Heart left ventricle (tissue), 16 donors: Measurements from ENCODE around the gene PDZD4. TPM values are rescaled to one million over a fixed set of nuclear protein-coding genes. Genes with fewer than 3 reads are reported as not detected.

Source experiments
- ATAC-seq, 4 donors: fragments of 200-7000 bp; cut with Tn5 transposase; one replicate each; pipeline ENCODE4 v1.9.1; 2020 to 2022; ENCODE audit warnings: moderate library complexity in 4 of 4, mild to moderate bottlenecking in 3 of 4, moderate number of reproducible peaks in 1 of 4
- DNase-seq, 5 donors: peaks; one replicate each; pipeline ENCODE4 v3.0.0-alpha.2; 2020
- H3K27ac ChIP-seq, 12 donors: fragments of 200-600 bp; sonication (generic) in 4 of 12; one replicate each; pipeline versions ENCODE4 v1.5.0 to v1.8.0; 2016 to 2022; ENCODE audit warnings: mild to moderate bottlenecking in 2 of 12
- H3K27me3 ChIP-seq, 9 donors: fragments of 200-600 bp; sonication (generic) in 2 of 9; one replicate each; pipeline versions ENCODE4 v1.5.1 to v1.8.0; 2016 to 2022; ENCODE audit warnings: mild to moderate bottlenecking in 3 of 9
- H3K36me3 ChIP-seq, 9 donors: fragments of 200-600 bp; sonication (generic) in 2 of 9; one replicate each; pipeline versions ENCODE4 v1.5.0 to v1.8.0; 2018 to 2022; ENCODE audit warnings: mild to moderate bottlenecking in 2 of 9
- H3K4me1 ChIP-seq, 12 donors: fragments of 200-600 bp; sonication (generic) in 4 of 12; one replicate each; pipeline versions ENCODE4 v1.5.0 to v1.8.0; 2016 to 2022; ENCODE audit warnings: mild to moderate bottlenecking in 3 of 12
- H3K4me3 ChIP-seq, 12 donors: fragments of 200-600 bp; sonication (generic) in 4 of 12; one replicate each; pipeline versions ENCODE4 v1.5.0 to v1.8.0; 2017 to 2022; ENCODE audit warnings: mild to moderate bottlenecking in 9 of 12, moderate library complexity in 4 of 12
- H3K9me3 ChIP-seq, 12 donors: fragments of 200-600 bp; sonication (generic) in 4 of 12; one replicate each; pipeline versions ENCODE4 v1.5.0 to v1.8.0; 2016 to 2022; ENCODE audit warnings: mild to moderate bottlenecking in 1 of 12
- POLR2A ChIP-seq, 2 donors: fragments of 450-650 bp; IDR thresholded peaks; one replicate each; pipeline ENCODE4 v1.6.1; 2017; ENCODE audit warnings: antibody characterized with exemption in 2 of 2, mild to moderate bottlenecking in 2 of 2, moderate library complexity in 2 of 2
- WGBS, 4 donors: extraction: QIAGEN DNeasy Blood & Tissue Kit in 2 of 4; methylation state at CpG; one replicate each; pipeline versions ENCODE4 v1.1.5 to v1.1.7; 2013 to 2018; 5-methylcytosine and 5-hydroxymethylcytosine counted together
- intact Hi-C, 10 donors: fragments of 100-400 bp; cut with DNase I; formaldehyde crosslinking; loops; one replicate each; pipeline versions ENCODE4 v1.11.1 to v1.14.2; 2022
- long read RNA-seq, 3 donors: library from polyadenylated mRNA; unstranded; transcript quantifications; one replicate each; pipeline ENCODE4 v2.0.0, GENCODE V29; 2020 to 2021
- polyA plus RNA-seq, 2 donors: library from polyadenylated mRNA; stranded (reverse); fragments of 200-250 nt; gene quantifications; one replicate each; pipeline ENCODE4 v1.2.3, GENCODE V29; 2013
- total RNA-seq, 9 donors: library from RNA; depleted of rRNA in 2 of 9; stranded (reverse); fragments of >200 nt in 2 of 9; fragmentation: NEBNext Ultra II Directional in 3 of 9; extraction: Animal tissue kit (Norgen Biotek cat#: 25700) in 3 of 9; gene quantifications; one replicate each; pipeline versions ENCODE4 v1.1.0 to v1.2.4, GENCODE V29; 2016 to 2023
- TF ChIP-seq, protein P1 (sequence below), 12 donors: fragments of 200-600 bp; sonication (generic) in 4 of 12; IDR thresholded peaks; one replicate each; pipeline versions ENCODE4 v1.5.0 to v1.8.0; 2018 to 2022; ENCODE audit warnings: antibody characterized with exemption in 12 of 12, mild to moderate bottlenecking in 5 of 12
- donor health status: ischemic (EF 13 %, LVEDD 7.1; RV severe dilation, severe dysfunction).
- donor health status: healthy with polysubstance abuse.
- donor health status: DM: no; HTN: yes; CAD: no.
- donor health status: DM: no; HTN: no; CAD: no.
- donor health status: ischemic (EF 25% LVEDD 6.9; RV normal size, moderate dysfunction).
- donor health status: ischemic (EF 25% LVEDD 5.7; RV mildly dilated, moderate dysfunction).
- donor health status: healthy.
- donor health status: DM: yes; HTN: yes; CAD: no.
- donor health status: ischemic (EF 35%, LVEDD 5.7; RV mildly dilated, moderate dysfunction).
- donor health status: nonischemic (EF 11% LVEDD 7.7; RV severe dilation, severe dysfunction).
- donor health status: DM: yes; HTN: yes; CAD: no.
- donor health status: PGD.
- donor health status: ischemic (EF 29% LVEDD 5.4; RV normal size, mild dysfunction).
- donor health status: nonischemic (EF 23%, LVEDD 6.1; RV moderate dilation, normal function).

PDZD4 gene, protein sequence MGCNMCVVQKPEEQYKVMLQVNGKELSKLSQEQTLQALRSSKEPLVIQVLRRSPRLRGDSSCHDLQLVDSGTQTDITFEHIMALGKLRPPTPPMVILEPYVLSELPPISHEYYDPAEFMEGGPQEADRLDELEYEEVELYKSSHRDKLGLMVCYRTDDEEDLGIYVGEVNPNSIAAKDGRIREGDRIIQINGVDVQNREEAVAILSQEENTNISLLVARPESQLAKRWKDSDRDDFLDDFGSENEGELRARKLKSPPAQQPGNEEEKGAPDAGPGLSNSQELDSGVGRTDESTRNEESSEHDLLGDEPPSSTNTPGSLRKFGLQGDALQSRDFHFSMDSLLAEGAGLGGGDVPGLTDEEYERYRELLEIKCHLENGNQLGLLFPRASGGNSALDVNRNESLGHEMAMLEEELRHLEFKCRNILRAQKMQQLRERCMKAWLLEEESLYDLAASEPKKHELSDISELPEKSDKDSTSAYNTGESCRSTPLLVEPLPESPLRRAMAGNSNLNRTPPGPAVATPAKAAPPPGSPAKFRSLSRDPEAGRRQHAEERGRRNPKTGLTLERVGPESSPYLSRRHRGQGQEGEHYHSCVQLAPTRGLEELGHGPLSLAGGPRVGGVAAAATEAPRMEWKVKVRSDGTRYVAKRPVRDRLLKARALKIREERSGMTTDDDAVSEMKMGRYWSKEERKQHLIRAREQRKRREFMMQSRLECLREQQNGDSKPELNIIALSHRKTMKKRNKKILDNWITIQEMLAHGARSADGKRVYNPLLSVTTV
- 1 to 10 TPM; 1.7 to 4.0 (median 2.4) TPM for total RNA-seq
- polyA plus RNA-seq: 1 to 10 TPM; 1.7 to 2.4 TPM
- long read RNA-seq, donor 1: 0 reads
- long read RNA-seq, donor 2: 0 reads
- long read RNA-seq, donor 3, partial matches to known transcripts: 0 of 1 reads
- long read RNA-seq, donor 3, other reads (novel, unspliced or antisense): 1 of 1 reads

DNA sequence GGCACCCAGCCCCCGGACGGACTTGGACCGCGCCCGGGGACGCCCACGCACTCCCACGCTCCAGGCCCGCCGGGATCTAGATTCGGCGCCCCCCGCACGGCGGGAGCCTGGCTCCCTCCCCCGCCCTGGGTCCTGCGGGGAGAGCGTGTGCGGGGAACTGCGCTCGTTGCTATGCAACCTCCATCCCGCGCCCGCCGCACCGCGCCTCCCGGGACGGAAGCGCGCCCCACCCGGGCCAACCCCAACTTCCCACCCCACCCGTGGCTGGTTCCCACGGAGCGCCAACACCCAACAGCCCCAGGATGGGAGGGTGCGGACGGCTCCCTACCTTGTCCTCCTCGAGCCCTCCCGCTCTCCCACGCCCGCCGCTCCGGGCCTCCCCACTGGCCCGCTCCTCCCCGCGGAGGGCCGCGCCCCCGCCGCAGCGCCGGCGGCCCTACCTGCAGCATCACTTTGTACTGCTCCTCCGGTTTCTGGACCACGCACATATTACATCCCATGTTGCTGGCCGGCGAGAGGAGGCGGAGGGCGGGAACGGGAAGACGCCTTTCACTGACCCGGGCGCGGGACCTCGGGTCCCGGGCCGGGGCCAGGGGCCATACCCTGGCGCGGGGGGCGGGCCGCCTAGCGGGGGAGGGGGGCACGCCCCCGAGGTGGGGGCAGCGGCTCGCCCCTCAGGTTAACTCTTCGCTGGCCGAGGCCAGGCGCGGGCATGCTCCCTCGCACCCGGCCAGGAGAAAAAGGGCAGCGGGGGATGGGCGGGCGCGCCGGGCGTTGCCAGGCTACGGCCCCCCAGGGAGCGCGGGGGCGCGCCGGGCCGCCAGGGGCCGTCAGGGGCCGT is at the start of gene PDZD4:
TSS of gene PDZD4 (minus strand) at position 746 of the 841 bp plus-strand sequence. CDS start at position 500, 246 bp downstream.
- TF ChIP-seq, protein P1, sequence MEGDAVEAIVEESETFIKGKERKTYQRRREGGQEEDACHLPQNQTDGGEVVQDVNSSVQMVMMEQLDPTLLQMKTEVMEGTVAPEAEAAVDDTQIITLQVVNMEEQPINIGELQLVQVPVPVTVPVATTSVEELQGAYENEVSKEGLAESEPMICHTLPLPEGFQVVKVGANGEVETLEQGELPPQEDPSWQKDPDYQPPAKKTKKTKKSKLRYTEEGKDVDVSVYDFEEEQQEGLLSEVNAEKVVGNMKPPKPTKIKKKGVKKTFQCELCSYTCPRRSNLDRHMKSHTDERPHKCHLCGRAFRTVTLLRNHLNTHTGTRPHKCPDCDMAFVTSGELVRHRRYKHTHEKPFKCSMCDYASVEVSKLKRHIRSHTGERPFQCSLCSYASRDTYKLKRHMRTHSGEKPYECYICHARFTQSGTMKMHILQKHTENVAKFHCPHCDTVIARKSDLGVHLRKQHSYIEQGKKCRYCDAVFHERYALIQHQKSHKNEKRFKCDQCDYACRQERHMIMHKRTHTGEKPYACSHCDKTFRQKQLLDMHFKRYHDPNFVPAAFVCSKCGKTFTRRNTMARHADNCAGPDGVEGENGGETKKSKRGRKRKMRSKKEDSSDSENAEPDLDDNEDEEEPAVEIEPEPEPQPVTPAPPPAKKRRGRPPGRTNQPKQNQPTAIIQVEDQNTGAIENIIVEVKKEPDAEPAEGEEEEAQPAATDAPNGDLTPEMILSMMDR (IDR thresholded peaks at IDR 0.05): no peak
- no peak for TF ChIP-seq POLR2A (IDR thresholded peaks at IDR 0.05)
- H3K4me3 ChIP-seq: peak within 1 kb of the TSS; percentile 19 to 59 (median 49)
- peaks cover 0 to 79% (median 0%) of the 10 kb centered on the region in 9 donors for H3K27me3 ChIP-seq
- no peaks in the 10 kb centered on the region for H3K36me3 ChIP-seq
- H3K9me3 ChIP-seq: no peaks in the 10 kb centered on the region
- 1 to 40% (median 16%) methylated on average over 24 to 97 of the region's 97 CpGs for WGBS, 4 donors
- H3K27ac ChIP-seq: peak within 1 kb of the TSS in 1 of 12 donors; percentile 68
- peak in 1 of 4 donors; percentile 28 for ATAC-seq
- DNase-seq: no peak
- peaks cover 0 to 23% (median 0%) of the 10 kb centered on the region in 12 donors for H3K4me1 ChIP-seq
- intact Hi-C loops: loop anchor here in 3 of 10 donors (5.0 to 10.0 kb wide), 3 partner anchors 57 to 75 kb away; partner anchors contain the start of genes AVPR2 (in 3 of the 3) and L1CAM (in 1 of the 3)

DNA sequence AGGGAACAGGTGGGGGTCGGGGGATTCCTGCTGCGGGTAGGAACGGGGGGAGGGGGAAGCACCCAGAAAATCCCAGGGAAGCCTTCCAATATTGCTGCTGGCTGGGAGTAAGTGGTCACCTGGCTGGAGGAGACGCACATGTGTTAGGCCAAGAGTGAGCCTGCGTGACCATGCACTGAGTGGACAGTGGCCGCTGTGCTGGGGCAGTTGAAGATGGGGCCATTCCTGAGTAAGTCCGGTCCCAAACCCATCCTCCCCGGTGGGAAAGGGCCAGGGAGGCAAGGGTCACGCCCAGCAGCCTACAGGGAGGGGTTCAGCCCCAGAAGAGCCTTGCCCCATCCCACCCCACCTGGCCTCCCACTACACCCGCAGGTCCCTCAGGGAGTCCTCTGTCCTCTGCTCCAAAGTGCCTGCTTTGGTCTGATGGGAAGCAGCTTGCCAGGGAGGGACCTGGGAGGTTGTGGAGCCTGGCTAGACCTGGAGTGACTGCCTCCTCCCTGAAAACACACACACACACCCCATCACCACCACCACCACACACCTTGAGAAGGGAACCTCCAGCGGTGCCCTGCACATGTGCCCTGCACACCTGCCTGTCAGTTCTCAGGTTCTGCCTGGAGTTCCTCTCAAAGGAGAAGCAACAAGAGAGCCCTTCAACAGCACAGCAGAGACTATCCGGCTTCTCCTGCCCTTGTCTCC is 49.5 kb upstream of the PDZD4 start:
- WGBS, 4 donors: 46 to 64% (median 57%) methylated on average over 9 to 12 of the region's 12 CpGs
- H3K27me3 ChIP-seq: peaks cover 0 to 87% (median 16%) of the 10 kb centered on the region in 9 donors
- no peak overlapping the region for H3K4me3 ChIP-seq
- no peak for TF ChIP-seq POLR2A (IDR thresholded peaks at IDR 0.05)
- TF ChIP-seq, protein P1 (IDR thresholded peaks at IDR 0.05): no peak
- no peaks in the 10 kb centered on the region for H3K36me3 ChIP-seq
- H3K4me1 ChIP-seq: peaks cover 0 to 3% (median 0%) of the 10 kb centered on the region in 12 donors
- ATAC-seq: no peak
- intact Hi-C loops: no loop called here
- H3K9me3 ChIP-seq: no peaks in the 10 kb centered on the region
- no peak overlapping the region for H3K27ac ChIP-seq
- DNase-seq: peak in 1 of 5 donors; percentile 8

DNA sequence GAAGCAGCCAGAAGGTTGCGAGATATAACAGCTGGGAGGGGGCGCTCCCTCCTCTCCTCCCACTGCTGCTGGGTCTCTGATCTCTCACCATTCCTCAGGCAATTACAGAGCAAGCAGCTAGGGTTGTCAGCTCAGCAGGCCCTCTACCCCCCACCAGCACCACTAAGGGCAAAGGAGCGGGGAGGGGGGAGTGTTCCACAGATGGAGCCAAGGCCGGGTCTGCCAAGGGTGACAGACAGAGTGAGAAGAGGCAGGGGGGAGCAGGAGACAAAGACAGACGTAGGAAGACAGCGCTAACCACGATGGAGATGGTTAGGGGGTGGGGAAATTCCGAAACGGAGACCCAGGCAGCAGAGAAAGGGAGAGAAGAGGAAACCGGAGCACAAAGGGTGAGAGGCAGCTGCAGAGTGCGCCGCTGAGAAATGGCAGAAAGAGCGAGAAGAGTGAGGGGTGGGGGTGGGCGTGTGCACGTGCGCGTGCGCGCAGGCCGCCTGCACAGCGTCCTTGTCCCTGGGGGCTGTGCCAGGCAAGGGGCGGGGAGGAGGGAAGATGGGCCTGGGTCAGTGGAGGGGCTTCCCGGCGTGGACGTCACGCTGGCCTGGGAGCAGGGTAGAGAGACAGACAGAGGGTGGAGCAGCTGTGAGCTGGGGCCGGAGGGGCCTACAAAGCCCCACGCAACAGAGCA is 48.8 kb upstream of the PDZD4 start:
- peak in 1 of 5 donors; percentile 16 for DNase-seq

More for the DNA sequence above, 48.8 kb upstream of the PDZD4 start:
- intact Hi-C loops: no loop called here
- no peaks in the 10 kb centered on the region for H3K4me1 ChIP-seq
- no peak for ATAC-seq
- 3 to 21% (median 12%) methylated on average over 28 of the region's 28 CpGs for WGBS, 4 donors
- H3K27me3 ChIP-seq: peaks cover 0 to 83% (median 9%) of the 10 kb centered on the region in 9 donors
- no peaks in the 10 kb centered on the region for H3K9me3 ChIP-seq
- H3K27ac ChIP-seq: no peak overlapping the region
- no peak overlapping the region for H3K4me3 ChIP-seq
- TF ChIP-seq, protein P1 (IDR thresholded peaks at IDR 0.05): no peak
- no peak for TF ChIP-seq POLR2A (IDR thresholded peaks at IDR 0.05)
- no peaks in the 10 kb centered on the region for H3K36me3 ChIP-seq
